Caco-2 (cell line): ENCODE measurements around the gene CDNF. TPM values are rescaled to one million over a fixed set of nuclear protein-coding genes. Genes with fewer than 3 reads are reported as not detected.

Experiments
- BruUV-seq: library from RNA; stranded (reverse); fragments of 400-500 nt; replicated peaks from 2 replicates; lab custom pipeline; 2021; lab: Mats Ljungman, UMichigan
- CTCF ChIA-PET: fragments of 300-600 bp; sonication (Branson Sonifier 250); formaldehyde crosslinking; loops from one replicate; lab custom pipeline; 2022; ENCODE audit warnings: antibody characterized with exemption; lab: Charles Lee
- POLR2A ChIA-PET: fragments of 300-600 bp; sonication (Branson Sonifier 250); formaldehyde crosslinking; loops from one replicate; lab custom pipeline; 2022; ENCODE audit warnings: antibody characterized with exemption; lab: Charles Lee
- DNase-seq, 2 experiments: peaks; one replicate each; pipeline versions ENCODE4 v3.0.0 to v3.0.0-alpha.2; 2020 to 2022
- H3K27me3 ChIP-seq: replicated peaks from 2 replicates; pipeline ENCODE4 v1.6.0; 2011; ENCODE audit warnings: low read length; ENCODE audit not compliant: control insufficient read depth, insufficient read depth
- H3K36me3 ChIP-seq: 2 replicates; pipeline ENCODE4 v1.5.1; 2011; ENCODE audit warnings: low read length; ENCODE audit not compliant: control insufficient read depth, insufficient read depth
- H3K4me1 ChIP-seq: fragments of 250-450 bp; sonication (Bioruptor Pico); 2 replicates; pipeline ENCODE4 v1.5.1; 2020; ENCODE audit warnings: mild to moderate bottlenecking
- H3K4me3 ChIP-seq: 2 replicates; pipeline ENCODE4 v1.5.1; 2011; ENCODE audit warnings: low read depth, mild to moderate bottlenecking, control low read depth, low read length
- H3K9me3 ChIP-seq: fragments of 250-450 bp; sonication (Bioruptor Pico); 2 replicates; pipeline ENCODE4 v1.5.1; 2020; ENCODE audit warnings: mild to moderate bottlenecking, moderate library complexity
- H3K27ac Mint-ChIP-seq: one replicate; pipeline ENCODE4 v1.8.0; 2022; ENCODE audit warnings: mixed read lengths; ENCODE audit not compliant: unreplicated experiment
- H3K27me3 Mint-ChIP-seq: one replicate; pipeline ENCODE4 v1.8.0; 2022; ENCODE audit warnings: mixed read lengths; ENCODE audit not compliant: insufficient read depth, unreplicated experiment
- H3K36me3 Mint-ChIP-seq: one replicate; pipeline ENCODE4 v1.8.0; 2022; ENCODE audit warnings: mild to moderate bottlenecking, mixed read lengths; ENCODE audit not compliant: insufficient read depth, unreplicated experiment
- H3K4me1 Mint-ChIP-seq: one replicate; pipeline ENCODE4 v1.8.0; 2022; ENCODE audit warnings: low read depth, mixed read lengths; ENCODE audit not compliant: unreplicated experiment
- H3K4me3 Mint-ChIP-seq: one replicate; pipeline ENCODE4 v1.8.0; 2022; ENCODE audit warnings: mild to moderate bottlenecking, moderate library complexity, mixed read lengths; ENCODE audit not compliant: unreplicated experiment
- H3K9me3 Mint-ChIP-seq: one replicate; pipeline ENCODE4 v1.8.0; 2022; ENCODE audit warnings: mixed read lengths; ENCODE audit not compliant: unreplicated experiment
- intact Hi-C: fragments of 100-400 bp; cut with micrococcal nuclease; formaldehyde crosslinking; loops from one replicate; pipeline ENCODE4 v1.10.0; 2022; ENCODE audit not compliant: unreplicated experiment
- total RNA-seq: library from RNA; stranded (reverse); gene quantifications from 2 replicates; pipeline ENCODE4 v1.2.3, GENCODE V29; 2022
- TF ChIP-seq, protein P1 (sequence below), 2 experiments: fragments of 200-600 bp in 1 of 2; IDR thresholded peaks; 1 replicate in 1 of 2; 2 replicates in 1 of 2; pipeline versions ENCODE4 v1.5.1 to v1.8.0; 2011 to 2022; ENCODE audit warnings: antibody characterized with exemption in 1 of 2, control low read depth in 1 of 2, inconsistent platforms in 1 of 2, low read depth in 1 of 2, low read length in 1 of 2, mild to moderate bottlenecking in 1 of 2, moderate library complexity in 1 of 2; ENCODE audit not compliant: insufficient read depth in 1 of 2, severe bottlenecking in 1 of 2, unreplicated experiment in 1 of 2

Gene CDNF
- total RNA-seq, 1 experiment from 2014 or later = 3.9 TPM

DNA sequence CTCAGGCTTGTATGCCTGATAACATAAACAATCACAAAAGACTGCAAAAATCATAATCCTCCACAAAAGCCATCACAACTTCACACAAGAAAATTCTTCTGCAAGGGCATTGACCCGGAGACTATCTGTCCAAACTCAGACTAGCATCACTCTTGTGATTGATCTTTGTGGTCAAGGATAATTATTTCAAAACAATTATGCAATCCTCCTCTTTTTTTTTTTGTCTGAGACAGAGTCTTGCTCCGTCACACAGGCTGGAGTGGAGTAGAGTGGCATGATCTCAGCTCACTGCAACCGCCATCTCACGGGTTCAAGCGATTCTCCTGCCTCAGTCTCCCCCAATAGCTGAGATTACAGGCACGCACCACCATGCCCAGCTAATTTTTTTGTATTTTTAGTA lies 22.2 kb downstream of the CDNF start:
- POLR2A ChIA-PET = no interaction called here
- intact Hi-C loops = no loop called here
- no peak for DNase-seq
- Mint-ChIP-seq H3K27me3 (no peaks in the 10 kb centered on the region), H3K27ac (no peak overlapping the region), H3K4me3 (no peak overlapping the region), H3K4me1 (peaks cover 24% of the 10 kb centered on the region), H3K9me3 (no peaks in the 10 kb centered on the region), H3K36me3 (peaks cover 2% of the 10 kb centered on the region)
- H3K9me3 ChIP-seq = peaks cover 4% of the 10 kb centered on the region; the same call in 1 of the 2 replicates
- TF ChIP-seq, protein P1, sequence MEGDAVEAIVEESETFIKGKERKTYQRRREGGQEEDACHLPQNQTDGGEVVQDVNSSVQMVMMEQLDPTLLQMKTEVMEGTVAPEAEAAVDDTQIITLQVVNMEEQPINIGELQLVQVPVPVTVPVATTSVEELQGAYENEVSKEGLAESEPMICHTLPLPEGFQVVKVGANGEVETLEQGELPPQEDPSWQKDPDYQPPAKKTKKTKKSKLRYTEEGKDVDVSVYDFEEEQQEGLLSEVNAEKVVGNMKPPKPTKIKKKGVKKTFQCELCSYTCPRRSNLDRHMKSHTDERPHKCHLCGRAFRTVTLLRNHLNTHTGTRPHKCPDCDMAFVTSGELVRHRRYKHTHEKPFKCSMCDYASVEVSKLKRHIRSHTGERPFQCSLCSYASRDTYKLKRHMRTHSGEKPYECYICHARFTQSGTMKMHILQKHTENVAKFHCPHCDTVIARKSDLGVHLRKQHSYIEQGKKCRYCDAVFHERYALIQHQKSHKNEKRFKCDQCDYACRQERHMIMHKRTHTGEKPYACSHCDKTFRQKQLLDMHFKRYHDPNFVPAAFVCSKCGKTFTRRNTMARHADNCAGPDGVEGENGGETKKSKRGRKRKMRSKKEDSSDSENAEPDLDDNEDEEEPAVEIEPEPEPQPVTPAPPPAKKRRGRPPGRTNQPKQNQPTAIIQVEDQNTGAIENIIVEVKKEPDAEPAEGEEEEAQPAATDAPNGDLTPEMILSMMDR (IDR thresholded peaks at IDR 0.05; ENCODE audit: insufficient read depth in 1 of 2, low read depth in 1 of 2, low read length in 1 of 2, severe bottlenecking in 1 of 2, unreplicated experiment in 1 of 2) = no peak
- H3K4me3 ChIP-seq = no peak overlapping the region
- no peaks in the 10 kb centered on the region for H3K36me3 ChIP-seq
- no peaks in the 10 kb centered on the region for H3K27me3 ChIP-seq
- no TSS peak for BruUV-seq
- CTCF ChIA-PET = no interaction called here
- H3K4me1 ChIP-seq = peaks cover 22% of the 10 kb centered on the region

- POLR2A ChIA-PET = interaction anchor here (0.6 kb wide), 1 partner anchor 1205 kb away, joined by 4 read pairs; no protein-coding TSS in a partner anchor
- Histone ChIP-seq H3K4me3 (no peak overlapping the region), H3K27me3 (no peaks in the 10 kb centered on the region), H3K36me3 (no peaks in the 10 kb centered on the region), H3K9me3 (peaks cover 3% of the 10 kb centered on the region; the same call in 1 of the 2 replicates), H3K4me1 (0 out of 2 replicates have a peak, but pooled peaks cover 7% of the 10 kb centered on the region)
- Mint-ChIP-seq H3K9me3 (no peaks in the 10 kb centered on the region), H3K4me3 (no peak overlapping the region), H3K27ac (peak overlapping the region; percentile 30), H3K27me3 (no peaks in the 10 kb centered on the region), H3K4me1 (peaks cover 6% of the 10 kb centered on the region), H3K36me3 (no peaks in the 10 kb centered on the region)
- intact Hi-C loops = loop anchor here (5.0 kb wide), 1 partner anchor 140 kb away; no protein-coding TSS in a partner anchor
- DNase-seq = peak; percentile 20 to 54
- no TSS peak for BruUV-seq
- CTCF ChIA-PET = interaction anchor here (0.6 kb wide), 1 partner anchor 162 kb away, joined by 3 read pairs; no protein-coding TSS in a partner anchor
- TF ChIP-seq, protein P1 (IDR thresholded peaks at IDR 0.05; ENCODE audit: insufficient read depth in 1 of 2, low read depth in 1 of 2, low read length in 1 of 2, severe bottlenecking in 1 of 2, unreplicated experiment in 1 of 2) = no peak
Observed at GRCh38 chr10:14812271-14812670, 25.6 kb downstream of the CDNF start.

GRCh38 chr10:14810969-14811953 lies 26.6 kb downstream of the CDNF start:
- Mint-ChIP-seq H3K9me3 (no peaks in the 10 kb centered on the region), H3K4me1 (peaks cover 6% of the 10 kb centered on the region), H3K36me3 (no peaks in the 10 kb centered on the region), H3K4me3 (no peak overlapping the region), H3K27me3 (no peaks in the 10 kb centered on the region), H3K27ac (peak overlapping the region; percentile 50)
- TF ChIP-seq, protein P1 (IDR thresholded peaks at IDR 0.05; ENCODE audit: insufficient read depth in 1 of 2, low read depth in 1 of 2, low read length in 1 of 2, severe bottlenecking in 1 of 2, unreplicated experiment in 1 of 2) = peak; percentile 7 to 16
- 0 out of 2 replicates have a peak, but pooled peaks cover 7% of the 10 kb centered on the region for H3K4me1 ChIP-seq
- intact Hi-C loops = loop anchor here (5.0 kb wide), 1 partner anchor 139 kb away; no protein-coding TSS in a partner anchor
- DNase-seq = no peak
- no peaks in the 10 kb centered on the region for H3K9me3 ChIP-seq
- no TSS peak for BruUV-seq
- CTCF ChIA-PET = no interaction called here
- no peak overlapping the region for H3K4me3 ChIP-seq
- H3K27me3 ChIP-seq = no peaks in the 10 kb centered on the region
- no peaks in the 10 kb centered on the region for H3K36me3 ChIP-seq
- POLR2A ChIA-PET = no interaction called here
